Spleen (tissue), 7 donors: ENCODE data around the gene TBC1D22A.

ENCODE experiments used
- CTCF ChIP-seq, 11 experiments: fragments of 200-600 bp in 7 of 11; fragments of 450-650 bp in 4 of 11; sonication (generic) in 4 of 11; IDR thresholded peaks in 8 of 11; conservative IDR thresholded peaks in 3 of 11; 1 replicate in 7 of 11; 2 replicates in 4 of 11; pipeline versions ENCODE4 v1.4.0 to v1.8.0; 2016 to 2021; ENCODE audit warnings: antibody characterized with exemption in 11 of 11, inconsistent platforms in 4 of 11, mild to moderate bottlenecking in 1 of 11
- POLR2A ChIP-seq, 3 donors: fragments of 450-650 bp; IDR thresholded peaks; one replicate each; pipeline ENCODE4 v1.5.1; 2017; ENCODE audit warnings: antibody characterized with exemption in 3 of 3, mild to moderate bottlenecking in 1 of 3
- donor health status: DM: no; HTN: no; CAD: no; lungs with moderate emphysema.
- donor health status: DM: no; HTN: no; CAD: no.
- donor health status: DM: no; HTN: no; CAD: no.

- TF ChIP-seq CTCF (IDR thresholded peaks at IDR 0.05 in 8 of 11, conservative IDR thresholded peaks at IDR 0.05 in 3 of 11) (no peak), POLR2A (IDR thresholded peaks at IDR 0.05) (no peak)
Observed at GRCh38 chr22:46793497-46793896, 31.0 kb downstream of the TBC1D22A start.
